A549 (cell line): ENCODE measurements around the gene CNTNAP2. TPM values are rescaled to one million over a fixed set of nuclear protein-coding genes. Genes with fewer than 3 reads are reported as not detected.

Source experiments
- ATAC-seq, 2 experiments: fragments of 200-7000 bp in 1 of 2; fragments of >200 bp in 1 of 2; cut with Nextera tagmentation in 1 of 2; cut with Tn5 transposase in 1 of 2; 3 replicates each; pipeline versions ENCODE4 v1.8.0 to v1.9.1; 2018 to 2020; ENCODE audit warnings: mild to moderate bottlenecking in 1 of 2, moderate library complexity in 1 of 2
- CTCF ChIA-PET: fragments of 300-600 bp; sonication (Branson Sonifier 250); formaldehyde crosslinking; extraction: SDS; loops from one replicate; lab custom pipeline; 2021; ENCODE audit warnings: antibody characterized with exemption, inconsistent platforms; lab: Yijun Ruan, JAX
- POLR2A ChIA-PET: fragments of 350-600 bp; formaldehyde crosslinking; extraction: SDS; loops from one replicate; lab custom pipeline; 2021; ENCODE audit warnings: antibody characterized with exemption, inconsistent platforms; lab: Yijun Ruan, JAX
- DNase-seq, 2 experiments: peaks; one replicate each; pipeline versions ENCODE4 v3.0.0 to v3.0.0-alpha.2; 2011 to 2016; ENCODE audit warnings: low read depth in 1 of 2, low spot score in 1 of 2
- FAIRE-seq: peaks from 2 replicates; lab custom pipeline; 2011; peaks lifted over from hg19 to GRCh38; lab: Jason Lieb, UNC
- H3K27ac ChIP-seq, 2 experiments: fragments of >200 bp; sonication (Bioruptor Twin); formaldehyde crosslinking; 3 replicates each; pipeline ENCODE4 v1.5.1; 2016 to 2017
- H3K4me1 ChIP-seq: fragments of >200 bp; sonication (Bioruptor Twin); formaldehyde crosslinking; 3 replicates; pipeline ENCODE4 v1.6.1; 2016
- H3K4me2 ChIP-seq: fragments of >200 bp; sonication (Bioruptor Twin); formaldehyde crosslinking; 3 replicates; pipeline ENCODE4 v1.6.1; 2016
- H3K4me3 ChIP-seq: fragments of >200 bp; sonication (Bioruptor Twin); formaldehyde crosslinking; 3 replicates; pipeline ENCODE4 v1.5.1; 2016
- H3K9me3 ChIP-seq: fragments of >200 bp; sonication (Bioruptor Twin); formaldehyde crosslinking; 3 replicates; pipeline ENCODE4 v1.6.1; 2016
- BCL3 ChIP-seq: fragments of >200 bp; sonication (Bioruptor Twin); formaldehyde crosslinking; IDR thresholded peaks from 3 replicates; pipeline ENCODE4 v1.6.1; 2016
- CBX2 ChIP-seq: fragments of 200-600 bp; sonication (generic); IDR thresholded peaks from 2 replicates; pipeline ENCODE4 v1.6.1; 2016; ENCODE audit warnings: low read depth, mild to moderate bottlenecking, borderline replicate concordance
- CEBPB ChIP-seq, 2 experiments: fragments of >200 bp in 1 of 2; sonication (Bioruptor Twin) in 1 of 2; formaldehyde crosslinking in 1 of 2; IDR thresholded peaks; 2 replicates each; pipeline ENCODE4 v1.6.1; 2012 to 2016
- EP300 ChIP-seq, 2 experiments: fragments of >200 bp; sonication (Bioruptor Twin); formaldehyde crosslinking; IDR thresholded peaks; 2 replicates in 1 of 2; 3 replicates in 1 of 2; pipeline ENCODE4 v1.6.1; 2016 to 2017
- ESRRA ChIP-seq: fragments of 150-350 bp; IDR thresholded peaks from 2 replicates; pipeline ENCODE4 v1.6.1; 2014; ENCODE audit warnings: mild to moderate bottlenecking, low read length, borderline replicate concordance
- FOSB ChIP-seq: fragments of 250-450 bp; sonication (Bioruptor Pico); IDR thresholded peaks from 2 replicates; pipeline ENCODE4 v1.5.0; 2020; ENCODE audit warnings: mild to moderate bottlenecking, moderate library complexity
- HOXA7 ChIP-seq: fragments of 250-450 bp; sonication (Bioruptor Pico); IDR thresholded peaks from 2 replicates; pipeline ENCODE4 v1.5.0; 2020; ENCODE audit warnings: mild to moderate bottlenecking, moderate library complexity
- HOXB5 ChIP-seq: fragments of 250-450 bp; sonication (Bioruptor Pico); IDR thresholded peaks from 2 replicates; pipeline ENCODE4 v1.5.0; 2020; ENCODE audit warnings: mild to moderate bottlenecking, moderate library complexity
- JUN ChIP-seq, 2 experiments: fragments of >200 bp; sonication (Bioruptor Twin); formaldehyde crosslinking; IDR thresholded peaks; 2 replicates in 1 of 2; 3 replicates in 1 of 2; pipeline ENCODE4 v1.6.1; 2016 to 2017
- MAFK ChIP-seq: fragments of 450-650 bp; IDR thresholded peaks from 2 replicates; pipeline ENCODE4 v1.6.1; 2014; ENCODE audit not compliant: partially characterized antibody
- MYC ChIP-seq: IDR thresholded peaks from 2 replicates; pipeline ENCODE4 v1.6.1; 2012; ENCODE audit warnings: mild to moderate bottlenecking, inconsistent platforms, low read length, improper control_type of control experiment, borderline replicate concordance
- RCOR1 ChIP-seq: fragments of 150-350 bp; IDR thresholded peaks from 2 replicates; pipeline ENCODE4 v1.6.1; 2014; ENCODE audit warnings: antibody characterized with exemption, low read length, low read depth
- REST ChIP-seq: fragments of 200-600 bp; sonication (generic); IDR thresholded peaks from 2 replicates; pipeline ENCODE4 v1.6.1; 2016; ENCODE audit warnings: antibody characterized with exemption, mild to moderate bottlenecking, moderate library complexity
- RFX5 ChIP-seq: fragments of 450-650 bp; IDR thresholded peaks from 2 replicates; pipeline ENCODE4 v1.7.1; 2014; ENCODE audit warnings: antibody characterized with exemption, mild to moderate bottlenecking, moderate library complexity
- RNF2 ChIP-seq: fragments of 200-600 bp; sonication (generic); IDR thresholded peaks from 2 replicates; pipeline ENCODE4 v1.6.1; 2016; ENCODE audit warnings: low read depth, mild to moderate bottlenecking, antibody characterized with exemption, moderate library complexity, borderline replicate concordance
- SREBF2 ChIP-seq: fragments of 450-650 bp; IDR thresholded peaks from 2 replicates; pipeline ENCODE4 v1.6.1; 2014; ENCODE audit warnings: mild to moderate bottlenecking, moderate library complexity
- TP53 ChIP-seq: fragments of 250-450 bp; sonication (Bioruptor Pico); IDR thresholded peaks from 2 replicates; pipeline ENCODE4 v1.5.0; 2021; ENCODE audit warnings: mild to moderate bottlenecking, moderate library complexity
- ZFP36 ChIP-seq: fragments of 450-650 bp; IDR thresholded peaks from 2 replicates; pipeline ENCODE4 v1.6.1; 2014; ENCODE audit warnings: borderline replicate concordance; ENCODE audit not compliant: partially characterized antibody
- ZSCAN20 ChIP-seq: fragments of 250-450 bp; sonication (Bioruptor Pico); IDR thresholded peaks from 2 replicates; pipeline ENCODE4 v1.8.0; 2022; ENCODE audit warnings: mild to moderate bottlenecking, moderate library complexity
- WGBS: methylation state at CpG from one replicate; pipeline ENCODE4 v1.1.6; 2017; ENCODE audit errors: missing lambda C conversion rate; 5-methylcytosine and 5-hydroxymethylcytosine counted together
- polyA plus RNA-seq, 4 experiments: library from polyadenylated mRNA; depleted of rRNA in 3 of 4; stranded (reverse); fragments of >200 nt; fragmentation: RNase III in 1 of 4; extraction: RNeasy Plus Mini Kit Qiagen cat#74134 plus additional on column Dnase treatment in 1 of 4; gene quantifications; 2 replicates in 3 of 4; 3 replicates in 1 of 4; pipeline ENCODE4 v1.2.3, GENCODE V29; 2011 to 2017
- TF ChIP-seq, protein P1 (sequence below): fragments of 450-650 bp; IDR thresholded peaks from 2 replicates; pipeline ENCODE4 v1.6.1; 2014; ENCODE audit warnings: antibody characterized with exemption
- TF ChIP-seq, protein P2 (sequence below): fragments of >200 bp; sonication (Bioruptor Twin); formaldehyde crosslinking; IDR thresholded peaks from 3 replicates; pipeline ENCODE4 v1.5.1; 2016

Gene CNTNAP2
- polyA plus RNA-seq, 2 of the 4 experiments (the other 2 are of a cell fraction): 0.05 to 0.13 TPM

DNA sequence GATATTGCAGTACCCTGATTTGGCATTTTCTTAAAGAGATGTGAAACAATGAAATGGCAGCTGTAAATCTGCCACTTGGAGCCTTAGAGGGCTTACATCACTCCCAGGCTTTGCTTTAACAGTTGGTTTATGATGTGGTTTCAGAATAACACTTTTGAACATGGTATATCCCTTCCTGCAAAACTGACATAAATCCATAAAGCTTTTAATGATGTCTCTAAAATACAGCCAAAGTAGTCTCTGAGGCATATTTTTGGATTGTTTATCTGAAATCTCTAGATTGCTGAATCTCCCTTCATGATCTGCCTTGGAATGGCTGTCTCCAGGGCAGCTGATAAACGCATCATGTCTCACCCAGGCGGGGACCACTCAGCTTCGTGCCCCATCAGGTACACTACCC, 2096.1 kb downstream of the CNTNAP2 start:
- 0% methylated on average over 3 of the region's 3 CpGs for WGBS
- no peaks in the 10 kb centered on the region for H3K4me1 ChIP-seq
- no peak overlapping the region for H3K4me2 ChIP-seq
- H3K27ac ChIP-seq: no peak overlapping the region
- H3K9me3 ChIP-seq: no peaks in the 10 kb centered on the region
- ChIA-PET CTCF (interaction anchor here (0.7 kb wide), 1 partner anchor 49 kb away, joined by 3 read pairs; no protein-coding TSS in a partner anchor), POLR2A (no interaction called here)
- no peak for TF ChIP-seq RNF2
- no peak for TF ChIP-seq HOXB5 (CRISPR knock-in tag)
- TF ChIP-seq TP53 (CRISPR knock-in tag): no peak
- no peak for TF ChIP-seq ZSCAN20 (CRISPR knock-in tag)
- no peak for TF ChIP-seq FOSB
- no peak for TF ChIP-seq SREBF2
- no peak for ATAC-seq
- no peak for FAIRE-seq
- no peak overlapping the region for H3K4me3 ChIP-seq
- no peak for DNase-seq

DNA sequence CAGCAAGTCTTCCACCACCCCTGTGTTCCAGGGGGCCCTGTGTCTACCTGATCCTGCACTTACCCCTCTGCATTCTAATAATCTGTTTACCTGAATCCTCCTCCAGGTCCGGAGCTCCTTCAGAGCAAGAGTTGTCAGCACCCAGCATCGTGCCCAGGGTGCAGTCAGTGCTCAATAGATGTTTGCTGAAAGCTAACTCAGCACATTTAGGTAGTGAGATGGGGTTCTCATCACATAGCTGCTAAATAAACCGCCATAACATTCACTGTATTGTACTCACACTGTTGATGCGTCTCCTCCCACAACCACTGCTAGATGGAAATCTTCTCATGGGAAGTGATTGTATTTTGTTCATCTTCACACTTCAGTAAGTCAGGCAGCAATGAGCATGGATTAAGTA, 2097.5 kb downstream of the CNTNAP2 start:
- H3K4me3 ChIP-seq: no peak overlapping the region

GRCh38 chr7:148218603-148219002, 2102.0 kb downstream of the CNTNAP2 start:
- CTCF ChIA-PET: no interaction called here
- 25% methylated on average over 4 of the region's 4 CpGs for WGBS

More for the DNA sequence above, 2097.5 kb downstream of the CNTNAP2 start:
- 9% methylated on average over 4 of the region's 4 CpGs for WGBS
- FAIRE-seq (no peak), DNase-seq (no peak), ATAC-seq (no peak)
- Histone ChIP-seq H3K4me1 (no peaks in the 10 kb centered on the region), H3K9me3 (no peaks in the 10 kb centered on the region), H3K27ac (no peak overlapping the region), H3K4me2 (no peak overlapping the region)
- ChIA-PET POLR2A (no interaction called here), CTCF (interaction anchor here (0.7 kb wide), 1 partner anchor 28 kb away, joined by 4 read pairs; no protein-coding TSS in a partner anchor)
- TF ChIP-seq ZFP36 (no peak), RNF2 (no peak), MYC (no peak), HOXA7 (CRISPR knock-in tag) (no peak), MAFK (peak; percentile 63)

More at GRCh38 chr7:148218603-148219002, 2102.0 kb downstream of the CNTNAP2 start:
- POLR2A ChIA-PET: no interaction called here
- Histone ChIP-seq H3K4me3 (no peak overlapping the region), H3K27ac (no peak overlapping the region), H3K9me3 (no peaks in the 10 kb centered on the region), H3K4me2 (no peak overlapping the region), H3K4me1 (no peaks in the 10 kb centered on the region)
- DNase-seq (no peak), FAIRE-seq (no peak), ATAC-seq (no peak)
- TF ChIP-seq ZFP36 (no peak), RCOR1 (no peak), BCL3 (no peak), JUN (IDR thresholded peaks at IDR 0.05) (no peak), RNF2 (no peak), ZSCAN20 (CRISPR knock-in tag) (no peak), RFX5 (no peak), CEBPB (IDR thresholded peaks at IDR 0.05) (no peak), REST (no peak), ESRRA (no peak), CBX2 (no peak), EP300 (IDR thresholded peaks at IDR 0.05) (no peak)
- TF ChIP-seq, protein P1, sequence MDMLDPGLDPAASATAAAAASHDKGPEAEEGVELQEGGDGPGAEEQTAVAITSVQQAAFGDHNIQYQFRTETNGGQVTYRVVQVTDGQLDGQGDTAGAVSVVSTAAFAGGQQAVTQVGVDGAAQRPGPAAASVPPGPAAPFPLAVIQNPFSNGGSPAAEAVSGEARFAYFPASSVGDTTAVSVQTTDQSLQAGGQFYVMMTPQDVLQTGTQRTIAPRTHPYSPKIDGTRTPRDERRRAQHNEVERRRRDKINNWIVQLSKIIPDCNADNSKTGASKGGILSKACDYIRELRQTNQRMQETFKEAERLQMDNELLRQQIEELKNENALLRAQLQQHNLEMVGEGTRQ: no peak
- TF ChIP-seq, protein P2, sequence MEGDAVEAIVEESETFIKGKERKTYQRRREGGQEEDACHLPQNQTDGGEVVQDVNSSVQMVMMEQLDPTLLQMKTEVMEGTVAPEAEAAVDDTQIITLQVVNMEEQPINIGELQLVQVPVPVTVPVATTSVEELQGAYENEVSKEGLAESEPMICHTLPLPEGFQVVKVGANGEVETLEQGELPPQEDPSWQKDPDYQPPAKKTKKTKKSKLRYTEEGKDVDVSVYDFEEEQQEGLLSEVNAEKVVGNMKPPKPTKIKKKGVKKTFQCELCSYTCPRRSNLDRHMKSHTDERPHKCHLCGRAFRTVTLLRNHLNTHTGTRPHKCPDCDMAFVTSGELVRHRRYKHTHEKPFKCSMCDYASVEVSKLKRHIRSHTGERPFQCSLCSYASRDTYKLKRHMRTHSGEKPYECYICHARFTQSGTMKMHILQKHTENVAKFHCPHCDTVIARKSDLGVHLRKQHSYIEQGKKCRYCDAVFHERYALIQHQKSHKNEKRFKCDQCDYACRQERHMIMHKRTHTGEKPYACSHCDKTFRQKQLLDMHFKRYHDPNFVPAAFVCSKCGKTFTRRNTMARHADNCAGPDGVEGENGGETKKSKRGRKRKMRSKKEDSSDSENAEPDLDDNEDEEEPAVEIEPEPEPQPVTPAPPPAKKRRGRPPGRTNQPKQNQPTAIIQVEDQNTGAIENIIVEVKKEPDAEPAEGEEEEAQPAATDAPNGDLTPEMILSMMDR: no peak
